IMR-90 (cell line): Measurements from ENCODE around the gene CSF2RB. TPM values are rescaled to one million over a fixed set of nuclear protein-coding genes. Genes with fewer than 3 reads are reported as not detected.

Experiments used
- ATAC-seq: fragments of 200-7000 bp; cut with Tn5 transposase; 2 replicates; pipeline ENCODE4 v1.9.1; 2020; ENCODE audit warnings: low read depth, mild to moderate bottlenecking, moderate library complexity
- BruUV-seq: library from RNA; stranded (reverse); fragments of 400-500 nt; replicated peaks from 2 replicates; lab custom pipeline; 2021; lab: Mats Ljungman, UMichigan
- CTCF ChIA-PET: fragments of 300-600 bp; formaldehyde crosslinking; extraction: SDS; loops from one replicate; lab custom pipeline; 2021; ENCODE audit warnings: antibody characterized with exemption; lab: Yijun Ruan, JAX
- POLR2A ChIA-PET: fragments of 300-600 bp; sonication (Branson Sonifier 250); formaldehyde crosslinking; loops from one replicate; lab custom pipeline; 2022; ENCODE audit warnings: antibody characterized with exemption; ENCODE audit not compliant: unreplicated experiment; lab: Charles Lee
- DNase-seq: peaks from one replicate; pipeline ENCODE4 v3.0.0; 2013
- H2AFZ ChIP-seq: replicated peaks from 2 replicates; pipeline ENCODE3; 2013; ENCODE audit warnings: low read length, mild to moderate bottlenecking; ENCODE audit not compliant: poor library complexity
- H2AK5ac ChIP-seq: 2 replicates; pipeline ENCODE4 v1.6.1; 2013; ENCODE audit warnings: low read depth, low read length, inconsistent platforms
- H2AK9ac ChIP-seq: replicated peaks from 2 replicates; pipeline ENCODE3; 2013; ENCODE audit warnings: mild to moderate bottlenecking, low read depth, low read length, moderate library complexity; ENCODE audit not compliant: poor library complexity
- H2BK120ac ChIP-seq: 2 replicates; pipeline ENCODE4 v1.6.1; 2013; ENCODE audit warnings: low read depth, low read length, inconsistent platforms
- H2BK15ac ChIP-seq: 3 replicates; pipeline ENCODE4 v1.6.1; 2013; ENCODE audit warnings: low read depth, low read length, inconsistent platforms
- H2BK20ac ChIP-seq: 2 replicates; pipeline ENCODE4 v1.6.1; 2013; ENCODE audit warnings: low read depth, mild to moderate bottlenecking, inconsistent platforms, low read length, moderate library complexity
- H2BK5ac ChIP-seq: 2 replicates; pipeline ENCODE4 v1.6.1; 2013; ENCODE audit warnings: mild to moderate bottlenecking, low read depth, low read length, inconsistent platforms; ENCODE audit not compliant: poor library complexity, severe bottlenecking
- H3K14ac ChIP-seq: replicated peaks from 2 replicates; pipeline ENCODE4 v1.6.1; 2013; ENCODE audit warnings: low read depth, low read length, inconsistent platforms
- H3K18ac ChIP-seq: 2 replicates; pipeline ENCODE4 v1.6.1; 2013; ENCODE audit warnings: low read depth, low read length, control low read depth
- H3K23ac ChIP-seq: 2 replicates; pipeline ENCODE4 v1.6.1; 2013; ENCODE audit warnings: low read depth, low read length, inconsistent platforms
- H3K27ac ChIP-seq: 2 replicates; pipeline ENCODE4 v1.5.1; 2013; ENCODE audit warnings: mild to moderate bottlenecking, control low read depth, low read length; ENCODE audit not compliant: insufficient read depth
- H3K27me3 ChIP-seq: 2 replicates; pipeline ENCODE4 v1.6.1; 2013; ENCODE audit warnings: low read length; ENCODE audit not compliant: control insufficient read depth, insufficient read depth
- H3K36me3 ChIP-seq: 2 replicates; pipeline ENCODE4 v1.6.1; 2013; ENCODE audit warnings: low read length, mixed read lengths; ENCODE audit not compliant: control insufficient read depth, insufficient read depth
- H3K4ac ChIP-seq: 2 replicates; pipeline ENCODE4 v1.6.1; 2013; ENCODE audit warnings: low read depth, low read length, inconsistent platforms
- H3K4me1 ChIP-seq: 2 replicates; pipeline ENCODE4 v1.6.1; 2013; ENCODE audit warnings: low read length, mixed read lengths; ENCODE audit not compliant: control insufficient read depth, insufficient read depth
- H3K4me2 ChIP-seq: 2 replicates; pipeline ENCODE4 v1.6.1; 2013; ENCODE audit warnings: low read depth, mild to moderate bottlenecking, control low read depth, low read length, moderate library complexity
- H3K4me3 ChIP-seq: 2 replicates; pipeline ENCODE4 v1.5.1; 2013; ENCODE audit warnings: low read depth, mild to moderate bottlenecking, control low read depth, low read length, moderate library complexity; ENCODE audit not compliant: insufficient read depth
- H3K56ac ChIP-seq: 2 replicates; pipeline ENCODE4 v1.6.1; 2013; ENCODE audit warnings: low read length, inconsistent platforms; ENCODE audit not compliant: insufficient read depth; ENCODE audit errors: extremely low read depth
- H3K79me1 ChIP-seq, 2 experiments: 2 replicates each; pipeline ENCODE4 v1.6.1; 2013; ENCODE audit warnings: low read length in 2 of 2, inconsistent platforms in 1 of 2, low read depth in 1 of 2
- H3K9ac ChIP-seq: 2 replicates; pipeline ENCODE4 v1.6.1; 2013; ENCODE audit warnings: low read depth, low read length, control low read depth
- H3K9me1 ChIP-seq: 2 replicates; pipeline ENCODE4 v1.6.1; 2013; ENCODE audit warnings: low read length, inconsistent platforms; ENCODE audit not compliant: insufficient read depth
- H3K9me3 ChIP-seq: 2 replicates; pipeline ENCODE4 v1.6.1; 2013; ENCODE audit warnings: low read length; ENCODE audit not compliant: control insufficient read depth, insufficient read depth
- H4K20me1 ChIP-seq: 2 replicates; pipeline ENCODE4 v1.6.1; 2013; ENCODE audit warnings: low read length, inconsistent platforms; ENCODE audit not compliant: insufficient read depth
- H4K5ac ChIP-seq: 2 replicates; pipeline ENCODE4 v1.6.1; 2013; ENCODE audit warnings: mild to moderate bottlenecking, low read depth, low read length, control low read depth
- H4K8ac ChIP-seq, 2 experiments: 2 replicates each; pipeline ENCODE4 v1.6.1; 2013; ENCODE audit warnings: low read depth in 2 of 2, low read length in 2 of 2, control low read depth in 1 of 2, inconsistent platforms in 1 of 2
- H4K91ac ChIP-seq: 2 replicates; pipeline ENCODE4 v1.6.1; 2013; ENCODE audit warnings: low read depth, low read length, inconsistent platforms; ENCODE audit not compliant: insufficient read depth
- BHLHE40 ChIP-seq: fragments of 150-350 bp; IDR thresholded peaks from 2 replicates; pipeline ENCODE4 v1.6.1; 2016; ENCODE audit warnings: mild to moderate bottlenecking, low read depth, low read length
- CEBPB ChIP-seq: IDR thresholded peaks from 2 replicates; pipeline ENCODE4 v1.6.1; 2012; ENCODE audit warnings: low read depth, low read length, improper control_type of control experiment
- FOS ChIP-seq: fragments of 150-350 bp; IDR thresholded peaks from 2 replicates; pipeline ENCODE4 v1.6.1; 2016; ENCODE audit warnings: low read depth, low read length
- MAFK ChIP-seq: IDR thresholded peaks from 2 replicates; pipeline ENCODE4 v1.6.1; 2012; ENCODE audit warnings: low read depth, low read length, improper control_type of control experiment
- MXI1 ChIP-seq: IDR thresholded peaks from 2 replicates; pipeline ENCODE4 v1.6.1; 2012; ENCODE audit warnings: low read depth, mild to moderate bottlenecking, low read length, moderate library complexity, borderline replicate concordance
- POLR2A ChIP-seq: IDR thresholded peaks from 2 replicates; pipeline ENCODE4 v1.6.1; 2012; ENCODE audit warnings: mild to moderate bottlenecking, low read depth, low read length
- RCOR1 ChIP-seq: IDR thresholded peaks from 2 replicates; pipeline ENCODE4 v1.6.1; 2012; ENCODE audit warnings: mild to moderate bottlenecking, low read length, improper control_type of control experiment; ENCODE audit not compliant: insufficient replicate concordance
- WGBS, 2 experiments: methylation state at CpG; one replicate each; pipeline versions ENCODE4 v1.1.5 to v1.1.7; 2013; ENCODE audit warnings: missing lambda C conversion rate in 2 of 2; ENCODE audit not compliant: insufficient read length in 1 of 2; ENCODE audit errors: extremely low coverage in 2 of 2; 5-methylcytosine and 5-hydroxymethylcytosine counted together
- dilution Hi-C: fragments of 300-500 bp; cut with HindIII; formaldehyde crosslinking; loops from one replicate; pipeline ENCODE4 v1.14.3; 2018; ENCODE audit warnings: low sequenced_read_pairs; ENCODE audit not compliant: unreplicated experiment
- in situ Hi-C: fragments of 300-500 bp; cut with MboI; formaldehyde crosslinking; loops from 3 replicates; pipeline ENCODE4 v1.14.3; 2019; ENCODE audit warnings: low sequenced_read_pairs, inconsistent platforms, mixed read lengths
- intact Hi-C: fragments of 100-400 bp; cut with micrococcal nuclease; formaldehyde crosslinking; loops from 2 replicates; pipeline ENCODE4 v1.10.0; 2022
- polyA plus RNA-seq, 3 experiments: library from polyadenylated mRNA; depleted of rRNA; stranded (reverse); fragments of >200 nt; gene quantifications; 2 replicates each; pipeline ENCODE4 v1.2.3, GENCODE V29; 2012; ENCODE audit warnings: low replicate concordance in 1 of 3
- total RNA-seq: library from RNA; depleted of rRNA; stranded (reverse); fragments of >200 nt; gene quantifications from 2 replicates; pipeline ENCODE4 v1.2.3, GENCODE V29; 2012

The CSF2RB gene
- total and polyA plus RNA-seq, 2 of the 4 experiments (the other 2 are of a cell fraction): not detected

- H3K9me1 ChIP-seq: no peaks in the 10 kb centered on the region
- no peak overlapping the region for H3K18ac ChIP-seq
- no peak overlapping the region for H2AFZ ChIP-seq
- no peak overlapping the region for H3K23ac ChIP-seq
- H4K8ac ChIP-seq: no peak overlapping the region
- no peaks in the 10 kb centered on the region for H4K20me1 ChIP-seq
- no peak overlapping the region for H4K5ac ChIP-seq
- H3K9me3 ChIP-seq: 0 out of 2 replicates have a peak, but pooled peaks cover 2% of the 10 kb centered on the region
- TF ChIP-seq MXI1: no peak
- TF ChIP-seq BHLHE40: no peak
- no peak for TF ChIP-seq MAFK
- TF ChIP-seq CEBPB: no peak
- TF ChIP-seq POLR2A: no peak
- TF ChIP-seq FOS: no peak
- no peak for TF ChIP-seq RCOR1
- no peak overlapping the region for H2AK9ac ChIP-seq
- H3K79me1 ChIP-seq: no peaks in the 10 kb centered on the region
- H2BK5ac ChIP-seq: no peak overlapping the region
- BruUV-seq: no TSS peak
- H3K4me2 ChIP-seq: no peak overlapping the region
- H2BK120ac ChIP-seq: no peak overlapping the region
- CTCF ChIA-PET: interaction anchor here (0.5 kb wide), 1 partner anchor 75 kb away, joined by 3 read pairs; no protein-coding TSS in a partner anchor
- POLR2A ChIA-PET: no interaction called here
- no peak overlapping the region for H3K4ac ChIP-seq
- in situ Hi-C loops: no loop called here
- ATAC-seq (no peak), DNase-seq (no peak)
- no peak overlapping the region for H2BK15ac ChIP-seq
- no peak overlapping the region for H3K14ac ChIP-seq
- intact Hi-C loops: no loop called here
- H3K27me3 ChIP-seq: peaks cover 19% of the 10 kb centered on the region
- no peak overlapping the region for H2AK5ac ChIP-seq
- no peaks in the 10 kb centered on the region for H3K4me1 ChIP-seq
- no peak overlapping the region for H3K56ac ChIP-seq
- no peak overlapping the region for H3K4me3 ChIP-seq
- no peak overlapping the region for H3K9ac ChIP-seq
- H3K36me3 ChIP-seq: no peaks in the 10 kb centered on the region
- 20% methylated on average over 1 of the region's 6 CpGs; no CpG with 5 or more reads in 1 of the 2 experiments for WGBS, 2 experiments
- H3K27ac ChIP-seq: no peak overlapping the region
- dilution Hi-C loops: no loop called here
- H2BK20ac ChIP-seq: no peak overlapping the region
- H4K91ac ChIP-seq: no peak overlapping the region
Observed at GRCh38 chr22:36904260-36904880, 9.1 kb upstream of the CSF2RB start.
